Posterior vena cava (tissue), 2 donors: Measurements from ENCODE around the gene SLC13A3. TPM values are rescaled to one million over a fixed set of nuclear protein-coding genes. Genes with fewer than 3 reads are reported as not detected.

ENCODE experiments used
- DNase-seq: peaks from one replicate; pipeline ENCODE4 v3.0.0-alpha.2; 2020; ENCODE audit warnings: low spot score
- intact Hi-C, 2 donors: fragments of 100-400 bp; cut with DNase I; formaldehyde crosslinking; loops; one replicate each; pipeline versions ENCODE4 v1.14.1 to v1.14.2; 2022 to 2023
- total RNA-seq, 2 donors: library from RNA; stranded (reverse); fragmentation: NEBNext Ultra II Directional; extraction: Animal tissue kit (Norgen Biotek cat#: 25700); gene quantifications; one replicate each; pipeline ENCODE4 v1.2.1, GENCODE V29; 2021
- donor health status: DM: yes; HTN: yes; CAD: no.
- donor health status: DM: yes; HTN: yes; CAD: no.

The SLC13A3 gene
- total RNA-seq, 2 donors from 2014 or later = 1.7 to 2.3 TPM

GRCh38 chr20:46639587-46639986 is 11.7 kb downstream of the SLC13A3 start:
- DNase-seq = no peak
- intact Hi-C loops = no loop called here

- no peak for DNase-seq
- intact Hi-C loops = no loop called here
These were observed 12.4 kb downstream of the SLC13A3 start for GRCh38 chr20:46638898-46639274.

- no peak for DNase-seq
These were observed 12.9 kb downstream of the SLC13A3 start for GRCh38 chr20:46638134-46638897.

GRCh38 chr20:46637427-46638133 is 13.7 kb downstream of the SLC13A3 start:
- intact Hi-C loops = no loop called here

More at GRCh38 chr20:46638134-46638897, 12.9 kb downstream of the SLC13A3 start:
- intact Hi-C loops = no loop called here

GRCh38 chr20:46637020-46637419 is 14.2 kb downstream of the SLC13A3 start:
- DNase-seq = no peak
- intact Hi-C loops = no loop called here

More at GRCh38 chr20:46637427-46638133, 13.7 kb downstream of the SLC13A3 start:
- DNase-seq = no peak

- intact Hi-C loops = no loop called here
- DNase-seq = no peak
These were observed 14.7 kb downstream of the SLC13A3 start for GRCh38 chr20:46636514-46636913.

- intact Hi-C loops = no loop called here
- DNase-seq = no peak
These were observed 15.6 kb downstream of the SLC13A3 start for GRCh38 chr20:46635514-46636136.

GRCh38 chr20:46634528-46634927 is 16.7 kb downstream of the SLC13A3 start:
- intact Hi-C loops = no loop called here
- DNase-seq = no peak

- DNase-seq = no peak
- intact Hi-C loops = no loop called here
These were observed 19.3 kb downstream of the SLC13A3 start for GRCh38 chr20:46631874-46632446.

GRCh38 chr20:46631212-46631869 is 19.9 kb downstream of the SLC13A3 start:
- no peak for DNase-seq
- intact Hi-C loops = no loop called here

GRCh38 chr20:46630306-46630705 is 21.0 kb downstream of the SLC13A3 start:
- DNase-seq = no peak
- intact Hi-C loops = no loop called here

GRCh38 chr20:46629341-46629740 is 21.9 kb downstream of the SLC13A3 start:
- intact Hi-C loops = no loop called here
- no peak for DNase-seq

GRCh38 chr20:46627234-46627633 is 24.0 kb downstream of the SLC13A3 start:
- DNase-seq = no peak
- intact Hi-C loops = no loop called here

GRCh38 chr20:46626758-46627157 is 24.5 kb downstream of the SLC13A3 start:
- intact Hi-C loops = no loop called here
- no peak for DNase-seq

- intact Hi-C loops = no loop called here
- no peak for DNase-seq
These were observed 25.3 kb downstream of the SLC13A3 start for GRCh38 chr20:46625875-46626373.

GRCh38 chr20:46624946-46625345 is 26.3 kb downstream of the SLC13A3 start:
- intact Hi-C loops = no loop called here
- DNase-seq = no peak

- no peak for DNase-seq
- intact Hi-C loops = no loop called here
These were observed 29.1 kb downstream of the SLC13A3 start for GRCh38 chr20:46622165-46622564.

GRCh38 chr20:46621492-46621891 is 29.8 kb downstream of the SLC13A3 start:
- intact Hi-C loops = no loop called here
- DNase-seq = no peak

- no peak for DNase-seq
- intact Hi-C loops = no loop called here
These were observed 31.8 kb downstream of the SLC13A3 start for GRCh38 chr20:46619445-46619844.
